CD4-positive, alpha-beta T cell (primary cell): ENCODE data around the gene CDK5RAP2. TPM values are rescaled to one million over a fixed set of nuclear protein-coding genes. Genes with fewer than 3 reads are reported as not detected.

Source experiments
- ATAC-seq: fragments of 200-7000 bp; cut with Tn5 transposase; one replicate; pipeline ENCODE4 v1.10.0; 2022; ENCODE audit warnings: mild to moderate bottlenecking; ENCODE audit not compliant: poor library complexity
- CTCF ChIA-PET: fragments of 350-600 bp; sonication (Branson Sonifier 250); formaldehyde crosslinking; loops from one replicate; lab custom pipeline; 2021; ENCODE audit warnings: antibody characterized with exemption, inconsistent platforms; lab: Charles Lee
- POLR2A ChIA-PET: fragments of 350-600 bp; sonication (Branson Sonifier 250); formaldehyde crosslinking; loops from one replicate; lab custom pipeline; 2021; ENCODE audit warnings: antibody characterized with exemption, inconsistent platforms; lab: Charles Lee
- DNase-seq, 14 experiments: peaks; one replicate each; pipeline ENCODE4 v3.0.0-alpha.2; 2013 to 2020; ENCODE audit warnings: mixed read lengths in 2 of 14
- H3K27ac ChIP-seq, 2 donors: one replicate each; pipeline versions ENCODE4 v1.5.1 to v1.7.0; 2013; ENCODE audit warnings: low read length in 2 of 2, low read depth in 1 of 2, mild to moderate bottlenecking in 1 of 2
- H3K27me3 ChIP-seq, 2 experiments: 1 replicate in 1 of 2; 2 replicates in 1 of 2; pipeline versions ENCODE4 v1.6.1 to v1.7.0; 2013; ENCODE audit warnings: low read length in 2 of 2, control low read depth in 1 of 2, mild to moderate bottlenecking in 1 of 2, moderate library complexity in 1 of 2; ENCODE audit not compliant: insufficient read depth in 2 of 2, control insufficient read depth in 1 of 2
- H3K36me3 ChIP-seq: one replicate; pipeline ENCODE4 v1.6.1; 2013; ENCODE audit warnings: low read length, control low read depth; ENCODE audit not compliant: insufficient read depth
- H3K4me1 ChIP-seq: one replicate; pipeline ENCODE4 v1.6.1; 2013; ENCODE audit warnings: low read length, control low read depth; ENCODE audit not compliant: insufficient read depth
- H3K4me3 ChIP-seq: one replicate; pipeline ENCODE4 v1.5.1; 2013; ENCODE audit warnings: mild to moderate bottlenecking, low read length, moderate library complexity
- H3K9me3 ChIP-seq, 2 experiments: 1 replicate in 1 of 2; 2 replicates in 1 of 2; pipeline versions ENCODE4 v1.6.1 to v1.7.0; 2013; ENCODE audit warnings: low read length in 2 of 2, mild to moderate bottlenecking in 2 of 2, control low read depth in 1 of 2, moderate library complexity in 1 of 2; ENCODE audit not compliant: control insufficient read depth in 1 of 2, insufficient read depth in 1 of 2
- H3K27ac Mint-ChIP-seq: one replicate; pipeline ENCODE4 v1.8.0; 2020; ENCODE audit warnings: mixed read lengths
- H3K27me3 Mint-ChIP-seq: one replicate; pipeline ENCODE4 v1.8.0; 2021; ENCODE audit warnings: mixed read lengths
- H3K36me3 Mint-ChIP-seq: one replicate; pipeline ENCODE4 v1.8.0; 2021; ENCODE audit warnings: low read depth, mixed read lengths
- H3K4me1 Mint-ChIP-seq: one replicate; pipeline ENCODE4 v1.8.0; 2021; ENCODE audit warnings: low read depth, mixed read lengths
- H3K4me3 Mint-ChIP-seq: one replicate; pipeline ENCODE4 v1.8.0; 2020; ENCODE audit warnings: mild to moderate bottlenecking, mixed read lengths
- H3K9me3 Mint-ChIP-seq: one replicate; pipeline ENCODE4 v1.8.0; 2020; ENCODE audit warnings: mixed read lengths
- intact Hi-C, 2 experiments: fragments of 100-400 bp; cut with DNase I in 1 of 2; cut with micrococcal nuclease in 1 of 2; formaldehyde crosslinking; loops; one replicate each; pipeline versions ENCODE4 v1.15.1 to v1.9.0; 2023 to 2025; cut with DNase I, micrococcal nuclease
- total RNA-seq, 174 experiments: library from RNA in 2 of 174; stranded (reverse) in 2 of 174; gene quantifications; one replicate each; pipeline ENCODE4 v1.2.3 and lab custom pipeline; 2021 to 2026
- TF ChIP-seq, protein P1 (sequence below): fragments of 200-600 bp; IDR thresholded peaks from one replicate; pipeline ENCODE4 v1.8.0; 2022; ENCODE audit warnings: antibody characterized with exemption, mild to moderate bottlenecking

Gene CDK5RAP2
- total RNA-seq, 2 experiments from 2014 or later, result 55.0 to 56.0 TPM

DNA sequence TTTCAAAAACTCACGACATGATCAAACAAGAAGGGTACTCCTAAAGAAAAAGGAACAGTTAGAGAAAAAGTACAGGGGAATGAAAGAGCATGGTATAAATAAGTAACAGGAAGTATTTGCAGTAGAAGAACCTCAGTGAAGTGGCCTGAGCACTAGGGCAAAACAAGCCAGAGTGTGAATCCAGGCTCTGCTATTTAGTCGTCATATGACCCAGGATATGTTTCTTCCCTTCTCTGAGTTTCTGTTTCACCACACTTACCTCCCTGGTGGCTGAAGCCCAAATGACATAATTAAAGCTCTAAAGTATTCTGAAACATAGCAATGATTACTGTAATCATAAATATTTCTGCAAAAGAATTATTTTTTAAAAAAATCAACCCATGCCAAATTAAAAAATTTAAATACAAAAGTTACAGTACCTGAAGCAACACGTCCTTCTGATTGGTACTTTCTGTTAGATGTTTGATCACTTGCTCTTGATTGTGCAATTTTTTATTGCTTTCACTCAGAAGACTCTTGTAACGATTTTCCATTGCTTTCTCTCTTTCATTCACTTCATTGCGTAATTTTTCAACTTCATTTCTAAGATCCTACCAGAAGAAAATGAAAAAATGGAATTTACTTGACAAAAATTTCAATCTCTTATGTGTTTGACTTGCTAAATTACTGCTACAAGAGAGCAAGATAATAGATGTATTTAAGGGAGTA is 88.9 kb downstream of the CDK5RAP2 start:
- Mint-ChIP-seq H3K4me3 (no peak overlapping the region), H3K9me3 (peaks cover 2% of the 10 kb centered on the region), H3K4me1 (no peaks in the 10 kb centered on the region), H3K27me3 (no peaks in the 10 kb centered on the region), H3K36me3 (peaks cover 80% of the 10 kb centered on the region), H3K27ac (no peak overlapping the region)
- ChIA-PET CTCF (no interaction called here), POLR2A (no interaction called here)
- Histone ChIP-seq H3K4me1 (no peaks in the 10 kb centered on the region), H3K36me3 (peaks cover 35% of the 10 kb centered on the region), H3K4me3 (no peak overlapping the region), H3K27me3 (no peaks in the 10 kb centered on the region), H3K9me3 (no peaks in the 10 kb centered on the region), H3K27ac (no peak overlapping the region)
- TF ChIP-seq, protein P1, sequence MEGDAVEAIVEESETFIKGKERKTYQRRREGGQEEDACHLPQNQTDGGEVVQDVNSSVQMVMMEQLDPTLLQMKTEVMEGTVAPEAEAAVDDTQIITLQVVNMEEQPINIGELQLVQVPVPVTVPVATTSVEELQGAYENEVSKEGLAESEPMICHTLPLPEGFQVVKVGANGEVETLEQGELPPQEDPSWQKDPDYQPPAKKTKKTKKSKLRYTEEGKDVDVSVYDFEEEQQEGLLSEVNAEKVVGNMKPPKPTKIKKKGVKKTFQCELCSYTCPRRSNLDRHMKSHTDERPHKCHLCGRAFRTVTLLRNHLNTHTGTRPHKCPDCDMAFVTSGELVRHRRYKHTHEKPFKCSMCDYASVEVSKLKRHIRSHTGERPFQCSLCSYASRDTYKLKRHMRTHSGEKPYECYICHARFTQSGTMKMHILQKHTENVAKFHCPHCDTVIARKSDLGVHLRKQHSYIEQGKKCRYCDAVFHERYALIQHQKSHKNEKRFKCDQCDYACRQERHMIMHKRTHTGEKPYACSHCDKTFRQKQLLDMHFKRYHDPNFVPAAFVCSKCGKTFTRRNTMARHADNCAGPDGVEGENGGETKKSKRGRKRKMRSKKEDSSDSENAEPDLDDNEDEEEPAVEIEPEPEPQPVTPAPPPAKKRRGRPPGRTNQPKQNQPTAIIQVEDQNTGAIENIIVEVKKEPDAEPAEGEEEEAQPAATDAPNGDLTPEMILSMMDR, result no peak
- intact Hi-C loops, result no loop called here
- peak in 1 of 14 experiments; percentile 11 for DNase-seq
- ATAC-seq, result no peak

DNA sequence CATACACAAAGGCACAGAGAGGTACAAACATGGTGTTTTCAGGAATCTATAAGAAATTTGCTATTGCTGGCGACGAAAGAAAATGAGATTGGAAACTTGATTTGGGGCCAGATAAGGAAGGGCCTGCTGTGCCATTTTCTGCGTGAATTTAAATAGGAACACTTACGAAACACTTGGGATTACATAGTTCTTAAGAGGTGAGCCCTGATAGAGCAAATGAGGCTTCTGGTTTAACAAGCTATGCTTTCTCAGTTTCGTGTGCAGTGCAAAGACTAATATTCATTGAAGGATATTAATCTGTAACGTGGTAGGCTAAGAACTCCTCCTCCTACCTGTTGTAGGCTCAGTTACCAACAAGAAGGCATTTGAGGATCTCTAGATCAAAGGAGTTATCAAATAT is 93.1 kb downstream of the CDK5RAP2 start:
- no peaks in the 10 kb centered on the region for H3K9me3 Mint-ChIP-seq
- Histone ChIP-seq H3K27me3 (no peaks in the 10 kb centered on the region), H3K4me3 (no peak overlapping the region), H3K36me3 (peaks cover 65% of the 10 kb centered on the region), H3K4me1 (no peaks in the 10 kb centered on the region), H3K27ac (no peak overlapping the region), H3K9me3 (no peaks in the 10 kb centered on the region)
- ATAC-seq (no peak), DNase-seq (no peak)
- intact Hi-C loops, result no loop called here
- ChIA-PET POLR2A (no interaction called here), CTCF (no interaction called here)
- no peak overlapping the region for H3K4me3 Mint-ChIP-seq
- H3K4me1 Mint-ChIP-seq, result no peaks in the 10 kb centered on the region
- TF ChIP-seq, protein P1, result no peak
- peaks cover 97% of the 10 kb centered on the region for H3K36me3 Mint-ChIP-seq
- no peak overlapping the region for H3K27ac Mint-ChIP-seq
- no peaks in the 10 kb centered on the region for H3K27me3 Mint-ChIP-seq

DNA sequence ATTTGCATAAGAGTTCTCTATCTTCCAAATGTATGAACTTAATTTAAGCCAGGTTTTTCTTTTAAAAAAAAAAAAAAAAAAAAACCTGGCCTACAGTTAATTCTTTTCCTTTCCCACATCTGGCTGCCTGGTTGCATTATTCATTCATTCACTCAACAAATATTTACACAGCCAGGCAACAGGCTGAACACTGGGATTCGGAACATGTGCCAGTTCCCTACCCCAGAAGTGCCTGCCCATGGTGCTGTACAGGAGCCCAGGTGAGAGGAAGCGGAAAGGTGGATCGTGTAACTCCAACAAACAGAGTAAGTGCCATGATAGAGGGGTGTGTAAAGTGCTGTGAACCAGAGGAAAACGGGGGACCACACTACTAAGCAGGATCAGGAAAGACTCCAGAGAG is 93.6 kb downstream of the CDK5RAP2 start:
- no peaks in the 10 kb centered on the region for H3K27me3 Mint-ChIP-seq
- intact Hi-C loops, result no loop called here
- DNase-seq (no peak), ATAC-seq (no peak)
- Histone ChIP-seq H3K9me3 (no peaks in the 10 kb centered on the region), H3K27me3 (no peaks in the 10 kb centered on the region), H3K4me1 (no peaks in the 10 kb centered on the region), H3K36me3 (peaks cover 66% of the 10 kb centered on the region), H3K4me3 (no peak overlapping the region), H3K27ac (no peak overlapping the region)
- no peaks in the 10 kb centered on the region for H3K9me3 Mint-ChIP-seq
- H3K4me3 Mint-ChIP-seq, result no peak overlapping the region
- peaks cover 98% of the 10 kb centered on the region for H3K36me3 Mint-ChIP-seq
- no peak overlapping the region for H3K27ac Mint-ChIP-seq
- ChIA-PET CTCF (no interaction called here), POLR2A (no interaction called here)
- H3K4me1 Mint-ChIP-seq, result no peaks in the 10 kb centered on the region
- TF ChIP-seq, protein P1, result no peak
